IMR-90 (cell line): ENCODE measurements around the gene CENPP.

ENCODE experiments used
- RFX5 ChIP-seq: IDR thresholded peaks from 2 replicates; pipeline ENCODE4 v1.8.0; 2012; ENCODE audit warnings: low read depth, mild to moderate bottlenecking, low read length, moderate library complexity
- TF ChIP-seq, protein P1 (sequence below): conservative IDR thresholded peaks from 2 replicates; pipeline ENCODE4 v1.5.1; 2012; ENCODE audit warnings: mild to moderate bottlenecking, low read depth, low read length, improper control_type of control experiment
- TF ChIP-seq, protein P2 (sequence below): fragments of 150-350 bp; IDR thresholded peaks from 2 replicates; pipeline ENCODE4 v1.6.1; 2016; ENCODE audit warnings: low read depth, mild to moderate bottlenecking, low read length, moderate library complexity, borderline replicate concordance

DNA sequence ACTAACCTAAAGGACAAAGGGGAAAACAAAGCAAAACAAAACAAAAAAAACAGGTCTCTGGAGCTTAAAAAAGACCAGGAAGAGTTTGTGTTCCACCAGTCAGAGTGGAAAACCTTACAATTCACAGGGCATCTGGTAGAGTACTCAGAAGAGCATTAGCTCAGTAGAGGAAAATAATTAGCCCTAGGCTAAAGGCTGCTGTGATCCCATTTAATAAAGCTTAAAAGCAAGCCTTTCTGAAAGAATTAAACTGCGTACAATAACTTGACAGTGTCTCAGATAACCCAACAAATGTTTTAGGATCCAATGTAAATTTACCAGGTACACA, 202.7 kb downstream of the CENPP start:
- no peak for TF ChIP-seq RFX5
- TF ChIP-seq, protein P1, sequence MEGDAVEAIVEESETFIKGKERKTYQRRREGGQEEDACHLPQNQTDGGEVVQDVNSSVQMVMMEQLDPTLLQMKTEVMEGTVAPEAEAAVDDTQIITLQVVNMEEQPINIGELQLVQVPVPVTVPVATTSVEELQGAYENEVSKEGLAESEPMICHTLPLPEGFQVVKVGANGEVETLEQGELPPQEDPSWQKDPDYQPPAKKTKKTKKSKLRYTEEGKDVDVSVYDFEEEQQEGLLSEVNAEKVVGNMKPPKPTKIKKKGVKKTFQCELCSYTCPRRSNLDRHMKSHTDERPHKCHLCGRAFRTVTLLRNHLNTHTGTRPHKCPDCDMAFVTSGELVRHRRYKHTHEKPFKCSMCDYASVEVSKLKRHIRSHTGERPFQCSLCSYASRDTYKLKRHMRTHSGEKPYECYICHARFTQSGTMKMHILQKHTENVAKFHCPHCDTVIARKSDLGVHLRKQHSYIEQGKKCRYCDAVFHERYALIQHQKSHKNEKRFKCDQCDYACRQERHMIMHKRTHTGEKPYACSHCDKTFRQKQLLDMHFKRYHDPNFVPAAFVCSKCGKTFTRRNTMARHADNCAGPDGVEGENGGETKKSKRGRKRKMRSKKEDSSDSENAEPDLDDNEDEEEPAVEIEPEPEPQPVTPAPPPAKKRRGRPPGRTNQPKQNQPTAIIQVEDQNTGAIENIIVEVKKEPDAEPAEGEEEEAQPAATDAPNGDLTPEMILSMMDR = no peak
- TF ChIP-seq, protein P2, sequence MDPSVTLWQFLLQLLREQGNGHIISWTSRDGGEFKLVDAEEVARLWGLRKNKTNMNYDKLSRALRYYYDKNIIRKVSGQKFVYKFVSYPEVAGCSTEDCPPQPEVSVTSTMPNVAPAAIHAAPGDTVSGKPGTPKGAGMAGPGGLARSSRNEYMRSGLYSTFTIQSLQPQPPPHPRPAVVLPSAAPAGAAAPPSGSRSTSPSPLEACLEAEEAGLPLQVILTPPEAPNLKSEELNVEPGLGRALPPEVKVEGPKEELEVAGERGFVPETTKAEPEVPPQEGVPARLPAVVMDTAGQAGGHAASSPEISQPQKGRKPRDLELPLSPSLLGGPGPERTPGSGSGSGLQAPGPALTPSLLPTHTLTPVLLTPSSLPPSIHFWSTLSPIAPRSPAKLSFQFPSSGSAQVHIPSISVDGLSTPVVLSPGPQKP = no peak
